Ascending aorta (tissue), 2 donors: ENCODE measurements around the gene IFITM2. TPM values are rescaled to one million over a fixed set of nuclear protein-coding genes. Genes with fewer than 3 reads are reported as not detected.

Experiments
- DNase-seq, 2 donors: peaks; one replicate each; pipeline ENCODE4 v3.0.0-alpha.2; 2019; ENCODE audit warnings: low spot score in 2 of 2
- H3K27ac ChIP-seq, 2 donors: fragments of 200-600 bp; sonication (generic); one replicate each; pipeline ENCODE4 v1.5.1; 2016 to 2017; ENCODE audit warnings: mild to moderate bottlenecking in 1 of 2
- H3K27me3 ChIP-seq: fragments of 200-600 bp; sonication (generic); one replicate; pipeline ENCODE4 v1.5.1; 2017
- H3K36me3 ChIP-seq, 2 donors: fragments of 200-600 bp; sonication (generic); one replicate each; pipeline ENCODE4 v1.5.1; 2016
- H3K4me1 ChIP-seq, 2 donors: fragments of 200-600 bp; sonication (generic); one replicate each; pipeline ENCODE4 v1.5.1; 2016 to 2017; ENCODE audit warnings: mild to moderate bottlenecking in 1 of 2
- H3K4me3 ChIP-seq, 2 donors: fragments of 200-600 bp; sonication (generic); one replicate each; pipeline ENCODE4 v1.5.1; 2016 to 2017; ENCODE audit warnings: mild to moderate bottlenecking in 1 of 2
- H3K9me3 ChIP-seq, 2 donors: fragments of 200-600 bp; sonication (generic); one replicate each; pipeline ENCODE4 v1.5.1; 2016
- intact Hi-C: fragments of 100-400 bp; cut with DNase I; formaldehyde crosslinking; loops from one replicate; pipeline ENCODE4 v1.15.1; 2023
- total RNA-seq: library from RNA; depleted of rRNA; stranded (reverse); fragments of >200 nt; gene quantifications from one replicate; pipeline ENCODE4 v1.1.0, GENCODE V29; 2016
- TF ChIP-seq, protein P1 (sequence below), 3 experiments: fragments of 200-600 bp in 2 of 3; fragments of 450-650 bp in 1 of 3; sonication (generic) in 2 of 3; IDR thresholded peaks; one replicate each; pipeline ENCODE4 v1.5.1; 2016 to 2019; ENCODE audit warnings: antibody characterized with exemption in 3 of 3, mild to moderate bottlenecking in 1 of 3, moderate library complexity in 1 of 3

The IFITM2 gene
- total RNA-seq, 1 donor from 2014 or later = 1,131 TPM

DNA sequence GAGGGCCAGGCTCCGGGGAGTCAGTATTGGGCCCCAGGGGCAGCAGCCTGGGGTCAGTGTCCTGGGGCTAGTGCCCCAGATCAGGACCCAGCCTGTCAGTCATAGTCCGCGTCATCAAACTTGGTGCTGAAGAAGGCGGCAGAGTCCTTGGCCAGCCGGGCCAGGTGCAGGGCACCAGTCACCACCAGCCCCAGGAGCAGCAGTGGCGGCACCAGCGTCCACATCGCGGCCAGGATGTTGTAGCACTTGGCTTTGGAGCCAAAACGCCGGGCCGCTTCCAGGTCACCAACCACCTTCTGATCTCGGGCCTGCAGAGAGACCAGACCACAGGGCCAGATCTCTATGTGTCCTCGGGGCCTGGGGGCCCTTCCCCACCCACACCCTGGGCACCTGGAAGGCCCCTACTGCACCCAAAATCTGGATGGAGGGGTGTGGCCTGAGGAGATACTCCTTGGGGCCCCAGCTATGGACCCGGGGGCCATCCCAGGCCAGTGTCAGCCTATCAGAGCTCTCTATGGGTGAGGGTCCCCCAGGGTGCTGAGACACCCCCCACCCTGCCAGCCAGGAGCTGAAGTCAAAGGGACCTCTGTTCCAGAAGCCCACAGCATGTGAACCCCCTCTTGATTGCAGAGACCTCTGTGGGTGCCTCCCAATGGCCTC is 9.1 kb upstream of the IFITM2 start:
- TF ChIP-seq, protein P1, sequence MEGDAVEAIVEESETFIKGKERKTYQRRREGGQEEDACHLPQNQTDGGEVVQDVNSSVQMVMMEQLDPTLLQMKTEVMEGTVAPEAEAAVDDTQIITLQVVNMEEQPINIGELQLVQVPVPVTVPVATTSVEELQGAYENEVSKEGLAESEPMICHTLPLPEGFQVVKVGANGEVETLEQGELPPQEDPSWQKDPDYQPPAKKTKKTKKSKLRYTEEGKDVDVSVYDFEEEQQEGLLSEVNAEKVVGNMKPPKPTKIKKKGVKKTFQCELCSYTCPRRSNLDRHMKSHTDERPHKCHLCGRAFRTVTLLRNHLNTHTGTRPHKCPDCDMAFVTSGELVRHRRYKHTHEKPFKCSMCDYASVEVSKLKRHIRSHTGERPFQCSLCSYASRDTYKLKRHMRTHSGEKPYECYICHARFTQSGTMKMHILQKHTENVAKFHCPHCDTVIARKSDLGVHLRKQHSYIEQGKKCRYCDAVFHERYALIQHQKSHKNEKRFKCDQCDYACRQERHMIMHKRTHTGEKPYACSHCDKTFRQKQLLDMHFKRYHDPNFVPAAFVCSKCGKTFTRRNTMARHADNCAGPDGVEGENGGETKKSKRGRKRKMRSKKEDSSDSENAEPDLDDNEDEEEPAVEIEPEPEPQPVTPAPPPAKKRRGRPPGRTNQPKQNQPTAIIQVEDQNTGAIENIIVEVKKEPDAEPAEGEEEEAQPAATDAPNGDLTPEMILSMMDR (IDR thresholded peaks at IDR 0.05) = no peak
- Histone ChIP-seq H3K9me3 (no peaks in the 10 kb centered on the region), H3K36me3 (peaks cover 7 to 8% of the 10 kb centered on the region in 2 donors), H3K4me3 (no peak overlapping the region), H3K27ac (no peak overlapping the region), H3K4me1 (peaks cover 0 to 6% of the 10 kb centered on the region in 2 donors), H3K27me3 (no peaks in the 10 kb centered on the region)
- no peak for DNase-seq
- intact Hi-C loops = no loop called here

DNA sequence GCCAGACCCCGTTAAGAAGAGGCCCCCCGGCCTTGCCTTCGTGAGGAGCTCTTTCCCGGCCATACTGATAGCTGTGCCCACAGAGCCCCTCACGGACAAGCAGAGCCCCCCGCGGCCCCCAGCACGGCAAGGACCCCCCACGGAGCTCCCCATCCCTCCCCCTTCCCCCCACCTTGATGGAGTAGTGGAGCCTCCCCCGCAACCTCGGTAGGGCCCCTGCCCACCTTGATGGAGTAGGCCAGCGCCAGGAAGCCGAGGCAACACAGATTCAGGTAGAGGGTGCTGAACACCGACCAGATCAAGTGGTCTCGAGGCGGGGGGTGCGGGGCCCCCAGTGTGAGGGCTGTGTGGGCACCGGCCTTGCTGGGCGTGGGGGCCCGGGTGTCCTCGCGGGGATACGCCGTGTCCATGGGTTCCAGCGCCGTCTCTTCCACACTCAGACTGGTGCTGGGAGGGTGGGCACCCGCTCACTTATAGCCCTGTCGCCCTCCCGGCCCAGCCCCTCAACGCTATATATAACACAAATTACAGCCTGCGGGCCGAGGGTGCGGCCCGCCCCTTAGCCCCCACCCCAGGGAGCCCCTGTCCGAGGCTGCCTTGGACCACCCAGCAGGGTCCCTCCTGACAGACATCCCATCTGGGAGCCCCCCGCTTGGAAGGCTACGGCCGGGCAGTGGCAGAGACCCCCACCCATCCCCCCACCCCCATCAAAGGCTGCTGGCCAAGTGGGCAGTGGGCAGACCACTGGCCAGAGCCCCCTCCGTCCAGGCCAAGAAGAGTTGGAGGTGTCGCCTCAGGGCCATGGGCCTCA is 8.3 kb upstream of the IFITM2 start, which contains the start of gene IFITM5:
Gene IFITM5 (minus strand): TSS at position 446 of the 811 bp plus-strand sequence. CDS start 36 bp downstream, at position 410.
- H3K27me3 ChIP-seq = no peaks in the 10 kb centered on the region
- peaks cover 0 to 6% of the 10 kb centered on the region in 2 donors for H3K4me1 ChIP-seq
- TF ChIP-seq, protein P1 (IDR thresholded peaks at IDR 0.05) = no peak
- no peak for DNase-seq
- no peaks in the 10 kb centered on the region for H3K9me3 ChIP-seq
- H3K27ac ChIP-seq = no peak within 1 kb of the TSS
- H3K36me3 ChIP-seq = peaks cover under 1% of the 10 kb centered on the region in 2 donors
- intact Hi-C loops = no loop called here
- no peak within 1 kb of the TSS for H3K4me3 ChIP-seq

DNA sequence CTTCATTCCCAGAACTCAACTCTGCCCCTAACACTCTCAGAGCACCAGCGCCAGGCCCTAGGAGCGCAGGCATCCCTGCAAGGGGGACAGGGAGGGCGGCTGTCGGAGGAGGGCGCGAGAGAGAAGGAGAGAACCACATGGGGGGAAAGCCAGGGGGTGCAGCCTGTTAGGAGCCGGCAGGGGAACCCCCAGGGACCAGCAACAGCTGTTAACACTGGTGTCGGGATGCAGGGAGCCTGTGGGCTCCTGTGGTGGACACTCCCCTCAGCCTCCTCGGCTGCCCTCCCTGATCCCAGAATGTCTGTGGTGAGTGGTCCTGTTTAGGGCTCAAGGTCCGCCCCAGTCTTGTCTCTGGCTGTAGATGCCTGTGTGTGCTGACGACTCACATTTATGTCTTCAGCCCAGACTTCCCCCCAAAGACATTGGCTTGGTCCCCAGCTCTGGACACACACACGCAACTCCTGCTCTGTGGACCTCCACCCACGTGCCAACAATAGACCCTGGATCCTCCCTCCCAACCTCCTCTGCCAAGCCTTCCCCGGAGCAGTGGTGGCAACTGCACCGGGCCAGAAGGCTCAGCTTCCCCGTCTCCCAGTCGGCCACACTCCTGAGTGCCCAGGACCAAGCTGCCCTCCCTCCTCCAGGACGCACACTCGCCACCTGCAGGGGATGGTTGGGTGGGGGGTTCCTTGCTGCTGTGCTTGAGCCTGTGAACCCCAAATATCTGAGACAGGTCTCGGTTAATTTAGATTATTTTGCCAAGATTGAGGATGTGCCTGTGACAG is 7.5 kb upstream of the IFITM2 start:
- H3K9me3 ChIP-seq = no peaks in the 10 kb centered on the region
- DNase-seq = no peak
- TF ChIP-seq, protein P1 (IDR thresholded peaks at IDR 0.05) = peak in 1 of 3 experiments; percentile 8
- peaks cover 0 to 12% of the 10 kb centered on the region in 2 donors for H3K4me1 ChIP-seq
- H3K27ac ChIP-seq = no peak overlapping the region
- no peak overlapping the region for H3K4me3 ChIP-seq
- no peaks in the 10 kb centered on the region for H3K27me3 ChIP-seq
- intact Hi-C loops = no loop called here
- no peaks in the 10 kb centered on the region for H3K36me3 ChIP-seq

DNA sequence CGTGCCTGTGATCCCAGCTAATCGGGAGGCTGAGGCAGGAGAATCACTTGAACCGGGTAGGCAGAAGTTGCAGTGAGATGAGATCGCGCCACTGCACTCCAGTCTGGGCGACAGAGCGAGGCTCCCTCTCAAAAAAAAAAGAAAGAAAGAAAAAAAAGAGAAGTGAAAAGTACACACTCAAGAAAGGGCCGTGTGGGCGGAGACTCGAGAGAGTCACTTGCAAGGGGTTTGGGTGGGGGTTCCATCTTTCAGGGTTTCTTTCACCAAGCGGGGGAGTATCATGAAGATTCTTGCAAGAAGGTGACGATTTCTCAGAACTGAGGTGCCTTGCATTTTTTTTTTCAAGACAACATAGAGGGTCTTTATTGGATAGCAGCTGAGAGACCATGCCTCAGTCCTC is 4.3 kb upstream of the IFITM2 start:
- intact Hi-C loops = no loop called here
- Histone ChIP-seq H3K4me3 (no peak overlapping the region), H3K4me1 (peaks cover 0 to 30% of the 10 kb centered on the region in 2 donors)

DNA sequence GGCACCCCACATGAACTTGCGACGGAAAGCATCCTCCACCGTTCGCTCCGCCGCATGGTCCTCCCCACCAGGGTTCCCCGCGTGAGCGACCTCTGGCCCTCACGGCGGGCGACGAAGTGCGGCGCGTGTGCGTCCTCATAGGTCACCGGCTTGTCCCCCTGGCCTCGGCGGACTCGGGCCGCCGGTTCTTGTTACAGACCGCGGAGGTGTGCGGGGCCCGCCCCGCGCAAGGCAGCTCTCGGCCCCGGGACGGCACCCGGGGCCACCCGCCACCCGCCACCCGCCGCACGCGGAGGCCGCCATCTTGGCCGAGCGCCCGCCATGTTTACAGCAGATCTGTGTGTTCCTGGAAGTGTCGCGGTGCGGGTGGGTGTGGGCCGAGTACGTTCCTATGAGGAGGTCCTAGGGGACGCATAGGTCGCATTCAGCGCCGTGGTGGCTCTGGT is 3.5 kb upstream of the IFITM2 start:
- Histone ChIP-seq H3K4me1 (peaks cover 0 to 30% of the 10 kb centered on the region in 2 donors), H3K4me3 (no peak overlapping the region), H3K27me3 (no peaks in the 10 kb centered on the region), H3K27ac (no peak overlapping the region), H3K36me3 (no peaks in the 10 kb centered on the region), H3K9me3 (no peaks in the 10 kb centered on the region)
- TF ChIP-seq, protein P1 (IDR thresholded peaks at IDR 0.05) = no peak
- intact Hi-C loops = no loop called here
- DNase-seq = no peak

More for the DNA sequence above, 4.3 kb upstream of the IFITM2 start:
- DNase-seq = no peak
- H3K27ac ChIP-seq = no peak overlapping the region
- TF ChIP-seq, protein P1 (IDR thresholded peaks at IDR 0.05) = no peak
- no peaks in the 10 kb centered on the region for H3K27me3 ChIP-seq
- no peaks in the 10 kb centered on the region for H3K36me3 ChIP-seq
- H3K9me3 ChIP-seq = no peaks in the 10 kb centered on the region
